ENCODE results near the gene SUFU. TPM values are rescaled to one million over a fixed set of nuclear protein-coding genes. Genes with fewer than 3 reads are reported as not detected.

Gene SUFU
- total and polyA plus RNA-seq, 2 experiments from 2014 or later = 2.8 to 5.6 TPM

DNA sequence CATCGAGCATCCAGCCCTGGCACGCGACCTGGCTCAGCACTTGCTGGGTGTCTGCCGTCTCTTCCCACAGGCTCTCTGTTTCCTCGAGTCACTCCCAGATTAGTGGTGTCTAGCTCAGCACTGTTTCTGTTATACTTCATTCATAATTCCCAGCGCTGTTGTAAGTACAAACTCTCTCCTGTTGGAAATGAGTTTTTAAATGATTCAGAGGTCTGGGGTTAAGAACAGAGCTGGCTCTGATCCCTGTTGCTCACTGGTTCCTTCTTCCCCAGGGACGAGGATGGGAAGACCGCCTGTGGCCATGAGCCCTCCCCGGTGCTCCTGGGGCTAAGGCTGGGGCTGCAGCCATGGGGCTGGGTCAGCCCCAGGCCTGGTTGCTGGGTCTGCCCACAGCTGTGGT lies 35.1 kb upstream of the SUFU start (continued):
- TF ChIP-seq, protein P1, sequence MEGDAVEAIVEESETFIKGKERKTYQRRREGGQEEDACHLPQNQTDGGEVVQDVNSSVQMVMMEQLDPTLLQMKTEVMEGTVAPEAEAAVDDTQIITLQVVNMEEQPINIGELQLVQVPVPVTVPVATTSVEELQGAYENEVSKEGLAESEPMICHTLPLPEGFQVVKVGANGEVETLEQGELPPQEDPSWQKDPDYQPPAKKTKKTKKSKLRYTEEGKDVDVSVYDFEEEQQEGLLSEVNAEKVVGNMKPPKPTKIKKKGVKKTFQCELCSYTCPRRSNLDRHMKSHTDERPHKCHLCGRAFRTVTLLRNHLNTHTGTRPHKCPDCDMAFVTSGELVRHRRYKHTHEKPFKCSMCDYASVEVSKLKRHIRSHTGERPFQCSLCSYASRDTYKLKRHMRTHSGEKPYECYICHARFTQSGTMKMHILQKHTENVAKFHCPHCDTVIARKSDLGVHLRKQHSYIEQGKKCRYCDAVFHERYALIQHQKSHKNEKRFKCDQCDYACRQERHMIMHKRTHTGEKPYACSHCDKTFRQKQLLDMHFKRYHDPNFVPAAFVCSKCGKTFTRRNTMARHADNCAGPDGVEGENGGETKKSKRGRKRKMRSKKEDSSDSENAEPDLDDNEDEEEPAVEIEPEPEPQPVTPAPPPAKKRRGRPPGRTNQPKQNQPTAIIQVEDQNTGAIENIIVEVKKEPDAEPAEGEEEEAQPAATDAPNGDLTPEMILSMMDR (conservative IDR thresholded peaks at IDR 0.05; ENCODE audit: low read depth in 2 of 2) = no peak
- TF ChIP-seq CREB1 (CRISPR knock-in tag; IDR thresholded peaks at IDR 0.05; ENCODE audit: low read depth) = no peak
- TF ChIP-seq, protein P2, sequence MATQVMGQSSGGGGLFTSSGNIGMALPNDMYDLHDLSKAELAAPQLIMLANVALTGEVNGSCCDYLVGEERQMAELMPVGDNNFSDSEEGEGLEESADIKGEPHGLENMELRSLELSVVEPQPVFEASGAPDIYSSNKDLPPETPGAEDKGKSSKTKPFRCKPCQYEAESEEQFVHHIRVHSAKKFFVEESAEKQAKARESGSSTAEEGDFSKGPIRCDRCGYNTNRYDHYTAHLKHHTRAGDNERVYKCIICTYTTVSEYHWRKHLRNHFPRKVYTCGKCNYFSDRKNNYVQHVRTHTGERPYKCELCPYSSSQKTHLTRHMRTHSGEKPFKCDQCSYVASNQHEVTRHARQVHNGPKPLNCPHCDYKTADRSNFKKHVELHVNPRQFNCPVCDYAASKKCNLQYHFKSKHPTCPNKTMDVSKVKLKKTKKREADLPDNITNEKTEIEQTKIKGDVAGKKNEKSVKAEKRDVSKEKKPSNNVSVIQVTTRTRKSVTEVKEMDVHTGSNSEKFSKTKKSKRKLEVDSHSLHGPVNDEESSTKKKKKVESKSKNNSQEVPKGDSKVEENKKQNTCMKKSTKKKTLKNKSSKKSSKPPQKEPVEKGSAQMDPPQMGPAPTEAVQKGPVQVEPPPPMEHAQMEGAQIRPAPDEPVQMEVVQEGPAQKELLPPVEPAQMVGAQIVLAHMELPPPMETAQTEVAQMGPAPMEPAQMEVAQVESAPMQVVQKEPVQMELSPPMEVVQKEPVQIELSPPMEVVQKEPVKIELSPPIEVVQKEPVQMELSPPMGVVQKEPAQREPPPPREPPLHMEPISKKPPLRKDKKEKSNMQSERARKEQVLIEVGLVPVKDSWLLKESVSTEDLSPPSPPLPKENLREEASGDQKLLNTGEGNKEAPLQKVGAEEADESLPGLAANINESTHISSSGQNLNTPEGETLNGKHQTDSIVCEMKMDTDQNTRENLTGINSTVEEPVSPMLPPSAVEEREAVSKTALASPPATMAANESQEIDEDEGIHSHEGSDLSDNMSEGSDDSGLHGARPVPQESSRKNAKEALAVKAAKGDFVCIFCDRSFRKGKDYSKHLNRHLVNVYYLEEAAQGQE (IDR thresholded peaks at IDR 0.05; ENCODE audit: unreplicated experiment) = no peak

DNA sequence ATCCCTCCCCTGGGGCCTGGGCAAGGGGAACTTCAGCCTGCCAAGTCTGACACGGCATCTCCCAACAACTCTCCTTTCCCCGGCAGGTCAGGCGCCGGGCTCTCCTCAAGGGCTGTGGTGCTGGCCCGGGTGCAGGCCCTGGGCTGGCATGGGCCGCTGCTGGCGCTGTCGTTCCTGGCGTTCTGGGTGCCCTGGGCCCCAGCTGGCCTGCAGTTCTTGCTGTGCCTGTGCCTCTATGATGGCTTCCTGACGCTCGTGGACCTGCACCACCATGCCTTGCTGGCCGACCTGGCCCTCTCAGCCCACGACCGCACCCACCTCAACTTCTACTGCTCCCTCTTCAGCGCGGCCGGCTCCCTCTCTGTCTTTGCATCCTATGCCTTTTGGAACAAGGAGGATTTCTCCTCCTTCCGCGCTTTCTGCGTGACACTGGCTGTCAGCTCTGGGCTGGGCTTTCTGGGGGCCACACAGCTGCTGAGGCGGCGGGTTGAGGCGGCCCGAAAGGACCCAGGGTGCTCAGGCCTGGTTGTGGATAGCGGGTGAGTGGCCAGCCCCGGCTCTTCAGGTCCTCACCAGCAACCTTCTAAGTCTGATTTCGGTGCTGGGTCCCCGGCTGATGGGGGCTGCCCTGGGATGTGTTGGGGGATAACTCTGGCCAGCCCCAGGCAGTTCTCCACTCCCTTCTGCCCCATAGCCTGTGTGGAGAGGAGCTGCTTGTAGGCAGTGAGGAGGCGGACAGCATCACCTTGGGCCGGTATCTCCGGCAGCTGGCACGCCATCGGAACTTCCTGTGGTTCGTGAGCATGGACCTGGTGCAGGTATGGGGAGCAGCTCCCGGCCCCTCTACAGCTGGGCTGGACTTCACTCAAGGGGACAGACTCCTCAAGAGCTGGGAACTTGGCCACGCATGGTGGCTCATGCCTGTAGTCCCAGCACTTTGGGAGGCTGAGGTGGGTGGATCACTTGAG lies 32.9 kb upstream of the SUFU start:
- H4K20me1 ChIP-seq (replicated peaks; ENCODE audit: insufficient read depth) = no peaks in the 10 kb centered on the region; the same call in 1 of the 2 replicates
- Mint-ChIP-seq H3K4me3 (no peak overlapping the region), H3K9me3 (no peaks in the 10 kb centered on the region), H3K4me1 (no peaks in the 10 kb centered on the region), H3K27ac (no peak overlapping the region), H3K27me3 (ENCODE audit: insufficient read depth, low read depth, poor library complexity) (no peaks in the 10 kb centered on the region), H3K36me3 (ENCODE audit: low read depth) (peaks cover 12% of the 10 kb centered on the region)
- H3K4me2 ChIP-seq = no peak overlapping the region
- DNase-seq (ENCODE audit: low spot score) = no peak
- H2AFZ ChIP-seq = no peak overlapping the region
- H3F3A ChIP-seq (replicated peaks; ENCODE audit: low read depth) = no peaks in the 10 kb centered on the region
- no peaks in the 10 kb centered on the region for H3K79me2 ChIP-seq (replicated peaks; ENCODE audit: insufficient read depth)
- no peaks in the 10 kb centered on the region for H3K9me2 ChIP-seq (ENCODE audit: insufficient read depth)
- ATAC-seq = no peak
- no peaks in the 10 kb centered on the region for H3K4me1 ChIP-seq (ENCODE audit: insufficient read depth)
- H3K27ac ChIP-seq (ENCODE audit: low read depth) = no peak overlapping the region
- TF ChIP-seq, protein P2 (IDR thresholded peaks at IDR 0.05; ENCODE audit: unreplicated experiment) = no peak
- no peak for TF ChIP-seq NANOG (IDR thresholded peaks at IDR 0.05; ENCODE audit: borderline replicate concordance)
- TF ChIP-seq STAT1 (IDR thresholded peaks at IDR 0.05; ENCODE audit: unreplicated experiment) = no peak
- H3K36me3 ChIP-seq (ENCODE audit: insufficient read depth) = no peaks in the 10 kb centered on the region
- H3K27me3 ChIP-seq (ENCODE audit: insufficient read depth) = no peaks in the 10 kb centered on the region
- no peak overlapping the region for H3K4me3 ChIP-seq
